Spleen (tissue), 7 donors: ENCODE data around the gene PANX2.

ENCODE experiments used
- POLR2A ChIP-seq, 3 donors: fragments of 450-650 bp; IDR thresholded peaks; one replicate each; pipeline ENCODE4 v1.5.1; 2017; ENCODE audit warnings: antibody characterized with exemption in 3 of 3, mild to moderate bottlenecking in 1 of 3
- TF ChIP-seq, protein P1 (sequence below), 11 experiments: fragments of 200-600 bp in 7 of 11; fragments of 450-650 bp in 4 of 11; sonication (generic) in 4 of 11; IDR thresholded peaks in 8 of 11; conservative IDR thresholded peaks in 3 of 11; 1 replicate in 7 of 11; 2 replicates in 4 of 11; pipeline versions ENCODE4 v1.4.0 to v1.8.0; 2016 to 2021; ENCODE audit warnings: antibody characterized with exemption in 11 of 11, inconsistent platforms in 4 of 11, mild to moderate bottlenecking in 1 of 11
- donor health status: DM: no; HTN: no; CAD: no; lungs with moderate emphysema.
- donor health status: DM: no; HTN: no; CAD: no.
- donor health status: DM: no; HTN: no; CAD: no.

GRCh38 chr22:50140615-50141014, 29.9 kb upstream of the PANX2 start:
- no peak for TF ChIP-seq POLR2A (IDR thresholded peaks at IDR 0.05)
- TF ChIP-seq, protein P1, sequence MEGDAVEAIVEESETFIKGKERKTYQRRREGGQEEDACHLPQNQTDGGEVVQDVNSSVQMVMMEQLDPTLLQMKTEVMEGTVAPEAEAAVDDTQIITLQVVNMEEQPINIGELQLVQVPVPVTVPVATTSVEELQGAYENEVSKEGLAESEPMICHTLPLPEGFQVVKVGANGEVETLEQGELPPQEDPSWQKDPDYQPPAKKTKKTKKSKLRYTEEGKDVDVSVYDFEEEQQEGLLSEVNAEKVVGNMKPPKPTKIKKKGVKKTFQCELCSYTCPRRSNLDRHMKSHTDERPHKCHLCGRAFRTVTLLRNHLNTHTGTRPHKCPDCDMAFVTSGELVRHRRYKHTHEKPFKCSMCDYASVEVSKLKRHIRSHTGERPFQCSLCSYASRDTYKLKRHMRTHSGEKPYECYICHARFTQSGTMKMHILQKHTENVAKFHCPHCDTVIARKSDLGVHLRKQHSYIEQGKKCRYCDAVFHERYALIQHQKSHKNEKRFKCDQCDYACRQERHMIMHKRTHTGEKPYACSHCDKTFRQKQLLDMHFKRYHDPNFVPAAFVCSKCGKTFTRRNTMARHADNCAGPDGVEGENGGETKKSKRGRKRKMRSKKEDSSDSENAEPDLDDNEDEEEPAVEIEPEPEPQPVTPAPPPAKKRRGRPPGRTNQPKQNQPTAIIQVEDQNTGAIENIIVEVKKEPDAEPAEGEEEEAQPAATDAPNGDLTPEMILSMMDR (IDR thresholded peaks at IDR 0.05 in 8 of 11, conservative IDR thresholded peaks at IDR 0.05 in 3 of 11): no peak
